ENCODE results near the gene SH3PXD2B. TPM values are rescaled to one million over a fixed set of nuclear protein-coding genes. Genes with fewer than 3 reads are reported as not detected.
"Not testable (repeated sequence)": the region's sequence is repeated elsewhere in the genome, so short reads cannot be mapped to it uniquely, and the experiment has no call there.

Gene SH3PXD2B
- polyA plus RNA-seq, 3 donors, result 0.19 to 0.77 (median 0.31) TPM

GRCh38 chr5:172410160-172410559 is 44.2 kb downstream of the SH3PXD2B start:
- Mint-ChIP-seq H3K4me1 (peaks cover 60% of the 10 kb centered on the region), H3K27me3 (ENCODE audit: low read depth in 3 of 3) (peaks cover 18 to 22% (median 20%) of the 10 kb centered on the region in 3 donors), H3K27ac (peak overlapping the region; percentile 95 to 99 (median 97)), H3K4me3 (peak overlapping the region in 1 of 2 donors; percentile 71), H3K9me3 (peaks cover 0 to 6% (median 0%) of the 10 kb centered on the region in 7 donors), H3K36me3 (peaks cover 1 to 17% of the 10 kb centered on the region in 2 donors)
- no peak overlapping the region for H2AFZ ChIP-seq (ENCODE audit: insufficient read depth, low read depth, low read length, poor library complexity, severe bottlenecking)
- peak overlapping the region in 1 of 3 experiments; percentile 38 for H3K4me3 ChIP-seq (replicated peaks in 1 of 3; ENCODE audit: low read depth in 2 of 3, low read length in 3 of 3)
- H3K4me2 ChIP-seq (replicated peaks; ENCODE audit: extremely low read depth, low read length, poor library complexity, severe bottlenecking), result peak overlapping the region; percentile 42
- no peaks in the 10 kb centered on the region for H3K9me3 ChIP-seq (replicated peaks in 1 of 2; ENCODE audit: control insufficient read depth in 1 of 2, insufficient read depth in 1 of 2, low read length in 2 of 2)
- no peak for TF ChIP-seq CTCF (IDR thresholded peaks at IDR 0.05)
- H3K79me2 ChIP-seq (ENCODE audit: insufficient read depth, low read length), result no peaks in the 10 kb centered on the region
- WGBS (ENCODE audit: insufficient coverage), result no CpG with 5 or more reads among the region's 4 CpGs
- no peaks in the 10 kb centered on the region for H3K36me3 ChIP-seq (replicated peaks in 1 of 2; ENCODE audit: control insufficient read depth in 1 of 2, insufficient read depth in 2 of 2, low read length in 2 of 2)
- intact Hi-C loops (cut with micrococcal nuclease), result loop anchor here (1.0 to 5.0 kb wide), 2 partner anchors 48 to 49 kb away; no protein-coding TSS in a partner anchor
- H3K9ac ChIP-seq (ENCODE audit: insufficient read depth, low read length, poor library complexity, severe bottlenecking), result peak overlapping the region; percentile 37
- H4K20me1 ChIP-seq (ENCODE audit: insufficient read depth, low read length), result no peaks in the 10 kb centered on the region
- H3K27me3 ChIP-seq (ENCODE audit: control insufficient read depth in 2 of 2, insufficient read depth in 2 of 2, low read length in 2 of 2), result peaks cover 0 to 10% of the 10 kb centered on the region in 2 donors
- H3K4me1 ChIP-seq (ENCODE audit: control insufficient read depth in 1 of 2, insufficient read depth in 2 of 2, low read length in 2 of 2), result peaks cover 62 to 64% of the 10 kb centered on the region in 2 donors
- DNase-seq, result peak; percentile 91 to 97 (median 96)
- H3K27ac ChIP-seq (ENCODE audit: low read depth in 1 of 2, low read length in 2 of 2), result peak overlapping the region; percentile 72 to 90

GRCh38 chr5:172409477-172409876 is 44.8 kb downstream of the SH3PXD2B start:
- H3K27me3 ChIP-seq (ENCODE audit: control insufficient read depth in 2 of 2, insufficient read depth in 2 of 2, low read length in 2 of 2); H3K36me3 ChIP-seq (replicated peaks in 1 of 2; ENCODE audit: control insufficient read depth in 1 of 2, insufficient read depth in 2 of 2, low read length in 2 of 2); DNase-seq; H3K9me3 ChIP-seq (replicated peaks in 1 of 2; ENCODE audit: control insufficient read depth in 1 of 2, insufficient read depth in 1 of 2, low read length in 2 of 2); H2AFZ ChIP-seq (ENCODE audit: insufficient read depth, low read depth, low read length, poor library complexity, severe bottlenecking); intact Hi-C loops (cut with micrococcal nuclease); H3K9ac ChIP-seq (ENCODE audit: insufficient read depth, low read length, poor library complexity, severe bottlenecking); H3K79me2 ChIP-seq (ENCODE audit: insufficient read depth, low read length); H3K4me3 Mint-ChIP-seq; H3K4me2 ChIP-seq (replicated peaks; ENCODE audit: extremely low read depth, low read length, poor library complexity, severe bottlenecking); H4K20me1 ChIP-seq (ENCODE audit: insufficient read depth, low read length); H3K9me3 Mint-ChIP-seq: not testable (repeated sequence)
- WGBS (ENCODE audit: insufficient coverage), result 93% methylated on average over 5 of the region's 5 CpGs
- Mint-ChIP-seq H3K4me1 (peaks cover 53% of the 10 kb centered on the region), H3K27ac (peak overlapping the region; percentile 91 to 99 (median 97)), H3K36me3 (peaks cover 1 to 17% of the 10 kb centered on the region in 2 donors), H3K27me3 (ENCODE audit: low read depth in 3 of 3) (peaks cover 18 to 24% (median 20%) of the 10 kb centered on the region in 3 donors)
- H3K4me3 ChIP-seq (replicated peaks in 1 of 3; ENCODE audit: low read depth in 2 of 3, low read length in 3 of 3), result peak overlapping the region in 1 of 3 experiments; percentile 38
- H3K27ac ChIP-seq (ENCODE audit: low read depth in 1 of 2, low read length in 2 of 2), result peak overlapping the region; percentile 72 to 90
- H3K4me1 ChIP-seq (ENCODE audit: control insufficient read depth in 1 of 2, insufficient read depth in 2 of 2, low read length in 2 of 2), result peaks cover 57% of the 10 kb centered on the region in 2 donors

Data from CD14-positive monocyte (primary cell).